SK-N-SH (cell line): ENCODE data around the gene ATP6V1G2.

Source experiments
- CTCF ChIP-seq: fragments of 200-600 bp; sonication (generic); IDR thresholded peaks from 2 replicates; pipeline ENCODE4 v1.6.1; 2017; ENCODE audit warnings: antibody characterized with exemption, mild to moderate bottlenecking, moderate library complexity
- FOSL2 ChIP-seq: IDR thresholded peaks from 2 replicates; pipeline ENCODE4 v1.4.0; 2012; ENCODE audit warnings: low read depth, mild to moderate bottlenecking, moderate library complexity, borderline replicate concordance
- IRF3 ChIP-seq: fragments of 150-350 bp; IDR thresholded peaks from 2 replicates; pipeline ENCODE4 v1.6.1; 2016; ENCODE audit warnings: mild to moderate bottlenecking, low read depth, low read length
- NRF1 ChIP-seq: IDR thresholded peaks from 2 replicates; pipeline ENCODE4 v1.6.1; 2012; ENCODE audit warnings: low read depth, mild to moderate bottlenecking, low read length
- POLR2AphosphoS5 ChIP-seq: IDR thresholded peaks from 2 replicates; pipeline ENCODE4 v1.6.1; 2012; ENCODE audit warnings: low read depth, low read length
- RAD21 ChIP-seq: IDR thresholded peaks from 2 replicates; pipeline ENCODE4 v1.6.1; 2012; ENCODE audit warnings: mild to moderate bottlenecking, low read length
- RXRA ChIP-seq: IDR thresholded peaks from 2 replicates; pipeline ENCODE4 v1.4.0; 2012; ENCODE audit warnings: low read depth, mild to moderate bottlenecking, borderline replicate concordance
- SIN3A ChIP-seq: IDR thresholded peaks from 2 replicates; pipeline ENCODE4 v1.6.1; 2012; ENCODE audit warnings: low read depth, mild to moderate bottlenecking, low read length, moderate library complexity, borderline replicate concordance
- SMC3 ChIP-seq: IDR thresholded peaks from 2 replicates; pipeline ENCODE4 v1.6.1; 2012; ENCODE audit warnings: low read depth, low read length, improper control_type of control experiment
- TAF1 ChIP-seq: IDR thresholded peaks from 2 replicates; pipeline ENCODE4 v1.6.1; 2012; ENCODE audit warnings: low read depth, mild to moderate bottlenecking, low read length, moderate library complexity, borderline replicate concordance
- USF2 ChIP-seq: fragments of 150-350 bp; IDR thresholded peaks from 2 replicates; pipeline ENCODE4 v1.6.1; 2017; ENCODE audit warnings: antibody characterized with exemption, low read length, low read depth, borderline replicate concordance
- YY1 ChIP-seq: IDR thresholded peaks from 2 replicates; pipeline ENCODE4 v1.4.0; 2012; ENCODE audit warnings: low read depth, mild to moderate bottlenecking

- no peak for TF ChIP-seq FOSL2
- no peak for TF ChIP-seq CTCF
- TF ChIP-seq RAD21: no peak
- no peak for TF ChIP-seq TAF1
- no peak for TF ChIP-seq POLR2AphosphoS5
- TF ChIP-seq SMC3: no peak
- no peak for TF ChIP-seq NRF1
- TF ChIP-seq YY1: no peak
- no peak for TF ChIP-seq SIN3A
- TF ChIP-seq IRF3: no peak
- TF ChIP-seq USF2: no peak
- no peak for TF ChIP-seq RXRA
These were observed 40.3 kb upstream of the ATP6V1G2 start for GRCh38 chr6:31586599-31587281.
